GM10266 (cell line): Measurements from ENCODE around the gene MEG3.

ENCODE experiments used
- DNase-seq: peaks from one replicate; pipeline ENCODE4 v3.0.0; 2012; ENCODE audit errors: extremely low spot score
- TF ChIP-seq, protein P1 (sequence below): IDR thresholded peaks from 2 replicates; pipeline ENCODE4 v1.5.1; 2012; ENCODE audit warnings: mild to moderate bottlenecking, low read depth; ENCODE audit not compliant: control insufficient read depth, insufficient read depth; ENCODE audit errors: missing control alignments

Gene MEG3

DNA sequence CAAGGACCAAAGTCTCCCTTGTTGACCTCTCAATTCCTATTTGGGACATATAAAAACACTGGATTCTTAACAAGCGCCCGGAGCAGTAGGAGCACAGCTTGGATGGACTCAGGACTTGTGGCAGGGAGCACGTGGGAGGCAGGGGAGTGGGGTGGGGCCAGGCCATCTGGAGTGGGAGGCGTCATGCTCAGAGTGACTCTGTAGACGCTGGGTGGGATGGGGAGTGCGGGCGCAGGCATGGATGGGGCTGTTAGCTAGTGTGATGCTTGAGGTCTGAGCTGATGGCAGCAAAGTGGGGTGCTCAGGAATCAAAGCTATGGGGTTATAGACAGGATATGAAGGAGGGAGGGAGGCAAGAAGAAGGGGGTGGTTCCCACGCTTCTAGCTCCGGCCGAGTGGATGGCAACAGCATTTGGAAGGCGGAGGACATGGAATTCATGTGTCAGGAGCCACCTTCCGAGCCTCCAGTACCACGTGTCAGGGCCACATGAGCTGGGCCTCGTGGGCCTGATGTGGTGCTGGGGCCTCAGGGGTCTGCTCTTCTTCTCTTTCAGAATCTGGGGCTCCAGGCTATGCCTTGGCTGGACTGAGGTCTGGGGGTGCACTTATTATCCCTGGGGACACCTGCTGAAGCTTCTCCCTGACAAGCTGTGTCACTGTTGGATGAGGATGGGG lies 26.2 kb downstream of the MEG3 start:
- DNase-seq = no peak
- TF ChIP-seq, protein P1, sequence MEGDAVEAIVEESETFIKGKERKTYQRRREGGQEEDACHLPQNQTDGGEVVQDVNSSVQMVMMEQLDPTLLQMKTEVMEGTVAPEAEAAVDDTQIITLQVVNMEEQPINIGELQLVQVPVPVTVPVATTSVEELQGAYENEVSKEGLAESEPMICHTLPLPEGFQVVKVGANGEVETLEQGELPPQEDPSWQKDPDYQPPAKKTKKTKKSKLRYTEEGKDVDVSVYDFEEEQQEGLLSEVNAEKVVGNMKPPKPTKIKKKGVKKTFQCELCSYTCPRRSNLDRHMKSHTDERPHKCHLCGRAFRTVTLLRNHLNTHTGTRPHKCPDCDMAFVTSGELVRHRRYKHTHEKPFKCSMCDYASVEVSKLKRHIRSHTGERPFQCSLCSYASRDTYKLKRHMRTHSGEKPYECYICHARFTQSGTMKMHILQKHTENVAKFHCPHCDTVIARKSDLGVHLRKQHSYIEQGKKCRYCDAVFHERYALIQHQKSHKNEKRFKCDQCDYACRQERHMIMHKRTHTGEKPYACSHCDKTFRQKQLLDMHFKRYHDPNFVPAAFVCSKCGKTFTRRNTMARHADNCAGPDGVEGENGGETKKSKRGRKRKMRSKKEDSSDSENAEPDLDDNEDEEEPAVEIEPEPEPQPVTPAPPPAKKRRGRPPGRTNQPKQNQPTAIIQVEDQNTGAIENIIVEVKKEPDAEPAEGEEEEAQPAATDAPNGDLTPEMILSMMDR = no peak

DNA sequence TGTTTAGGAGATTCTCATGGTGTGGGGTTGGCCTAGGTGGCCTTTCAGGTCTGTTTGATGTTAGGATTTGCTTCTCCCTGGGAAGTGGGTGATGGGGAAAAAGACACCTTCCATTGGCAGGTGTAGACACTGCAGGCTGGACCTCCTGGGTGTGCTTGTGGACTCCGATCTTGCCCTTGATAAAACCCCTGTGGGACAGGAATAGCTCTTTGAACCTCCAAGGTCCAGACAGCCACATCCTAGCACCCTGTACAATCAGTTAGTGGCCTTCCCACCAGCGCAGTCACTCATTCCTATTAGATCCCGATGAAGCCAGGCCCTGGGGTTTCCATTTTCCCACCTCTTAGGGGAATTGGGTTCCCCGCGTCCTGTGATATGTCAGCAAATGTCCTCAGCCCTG lies 28.5 kb downstream of the MEG3 start:
- no peak for DNase-seq

DNA sequence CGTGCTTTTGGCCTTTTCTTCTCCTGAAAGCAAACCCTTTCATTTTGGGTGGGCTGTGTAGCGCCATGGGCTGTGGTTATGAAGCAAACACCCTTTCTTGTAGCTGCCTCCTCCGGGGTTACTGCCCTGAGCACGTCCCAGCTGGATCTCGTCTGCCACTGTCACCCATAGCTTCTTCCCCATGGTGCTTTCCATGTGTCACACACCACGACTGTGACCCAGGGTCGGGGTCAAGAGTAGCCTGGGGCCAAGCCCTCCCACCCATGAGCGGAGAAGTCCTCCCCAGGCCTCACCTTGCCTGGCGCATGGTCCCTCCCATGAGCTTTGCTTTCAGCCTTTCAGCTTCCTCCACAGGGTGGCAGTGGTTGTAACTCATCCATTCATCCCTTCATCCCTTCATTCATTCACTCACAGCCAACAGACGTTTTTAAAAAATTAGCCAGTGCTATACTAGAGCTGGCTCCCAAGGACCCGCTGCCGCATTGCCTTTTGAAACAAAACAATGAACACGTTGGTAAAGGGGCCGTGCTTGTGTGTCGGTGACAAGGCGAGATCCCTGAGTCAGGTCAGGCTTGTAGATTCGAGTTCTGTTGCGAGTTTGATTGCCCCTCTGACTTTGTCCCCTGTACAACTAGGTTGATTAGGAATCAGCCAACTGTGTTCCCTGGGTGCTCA lies 29.5 kb downstream of the MEG3 start:
- DNase-seq = no peak
- TF ChIP-seq, protein P1 = no peak

More for the DNA sequence above, 28.5 kb downstream of the MEG3 start:
- TF ChIP-seq, protein P1 = no peak

GRCh38 chr14:100856056-100856950 lies 30.4 kb downstream of the MEG3 start:
- no peak for DNase-seq
- TF ChIP-seq, protein P1 = no peak

DNA sequence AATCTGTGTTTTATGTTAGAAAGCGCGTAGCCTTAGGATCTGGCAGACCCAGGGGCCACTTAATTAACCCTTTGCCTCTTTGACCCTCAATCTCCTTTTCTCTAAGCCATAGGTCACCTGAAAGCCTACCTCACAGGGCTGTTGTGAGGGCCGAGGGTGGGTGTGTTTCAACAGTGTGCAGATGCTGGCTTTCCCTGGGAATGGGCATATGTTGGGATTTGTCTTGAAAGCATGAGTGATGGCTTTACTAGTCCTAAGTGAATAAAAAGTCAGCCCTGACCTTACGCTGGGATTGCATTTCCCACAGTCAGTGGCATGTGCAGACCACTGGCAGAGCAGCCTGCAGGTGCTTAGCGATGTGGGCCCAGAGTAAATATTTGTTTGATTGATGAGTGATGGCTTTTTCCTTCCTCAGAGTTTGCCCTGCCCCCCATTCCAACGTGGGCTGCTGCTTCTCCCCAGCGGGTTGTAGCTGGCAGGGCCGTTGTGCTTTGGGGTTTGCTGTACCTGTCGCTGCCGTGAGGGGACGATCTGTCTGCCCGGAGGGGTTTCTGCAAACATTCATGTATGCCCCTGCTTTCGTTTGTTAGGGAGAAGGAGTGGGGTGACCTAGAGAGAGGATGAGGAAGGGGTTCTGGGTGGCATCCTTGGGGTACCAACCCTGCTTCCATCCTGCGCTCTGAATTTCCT lies 31.5 kb downstream of the MEG3 start:
- DNase-seq = no peak
- TF ChIP-seq, protein P1 = no peak

GRCh38 chr14:100857923-100858837 lies 32.3 kb downstream of the MEG3 start:
- no peak for DNase-seq
- TF ChIP-seq, protein P1 = no peak
